IMR-90 (cell line): ENCODE measurements around the gene SPOCK3. TPM values are rescaled to one million over a fixed set of nuclear protein-coding genes. Genes with fewer than 3 reads are reported as not detected.

Experiments
- ATAC-seq: fragments of 200-7000 bp; cut with Tn5 transposase; 2 replicates; pipeline ENCODE4 v1.9.1; 2020; ENCODE audit warnings: low read depth, mild to moderate bottlenecking, moderate library complexity
- BruUV-seq: library from RNA; stranded (reverse); fragments of 400-500 nt; replicated peaks from 2 replicates; lab custom pipeline; 2021; lab: Mats Ljungman, UMichigan
- CTCF ChIA-PET: fragments of 300-600 bp; formaldehyde crosslinking; extraction: SDS; loops from one replicate; lab custom pipeline; 2021; ENCODE audit warnings: antibody characterized with exemption; lab: Yijun Ruan, JAX
- POLR2A ChIA-PET: fragments of 300-600 bp; sonication (Branson Sonifier 250); formaldehyde crosslinking; loops from one replicate; lab custom pipeline; 2022; ENCODE audit warnings: antibody characterized with exemption; ENCODE audit not compliant: unreplicated experiment; lab: Charles Lee
- DNase-seq: peaks from one replicate; pipeline ENCODE4 v3.0.0; 2013
- H2AFZ ChIP-seq: replicated peaks from 2 replicates; pipeline ENCODE3; 2013; ENCODE audit warnings: low read length, mild to moderate bottlenecking; ENCODE audit not compliant: poor library complexity
- H2AK5ac ChIP-seq: 2 replicates; pipeline ENCODE4 v1.6.1; 2013; ENCODE audit warnings: low read depth, low read length, inconsistent platforms
- H2AK9ac ChIP-seq: replicated peaks from 2 replicates; pipeline ENCODE3; 2013; ENCODE audit warnings: mild to moderate bottlenecking, low read depth, low read length, moderate library complexity; ENCODE audit not compliant: poor library complexity
- H2BK120ac ChIP-seq: 2 replicates; pipeline ENCODE4 v1.6.1; 2013; ENCODE audit warnings: low read depth, low read length, inconsistent platforms
- H2BK15ac ChIP-seq: 3 replicates; pipeline ENCODE4 v1.6.1; 2013; ENCODE audit warnings: low read depth, low read length, inconsistent platforms
- H2BK20ac ChIP-seq: 2 replicates; pipeline ENCODE4 v1.6.1; 2013; ENCODE audit warnings: low read depth, mild to moderate bottlenecking, inconsistent platforms, low read length, moderate library complexity
- H2BK5ac ChIP-seq: 2 replicates; pipeline ENCODE4 v1.6.1; 2013; ENCODE audit warnings: mild to moderate bottlenecking, low read depth, low read length, inconsistent platforms; ENCODE audit not compliant: poor library complexity, severe bottlenecking
- H3K14ac ChIP-seq: replicated peaks from 2 replicates; pipeline ENCODE4 v1.6.1; 2013; ENCODE audit warnings: low read depth, low read length, inconsistent platforms
- H3K18ac ChIP-seq: 2 replicates; pipeline ENCODE4 v1.6.1; 2013; ENCODE audit warnings: low read depth, low read length, control low read depth
- H3K23ac ChIP-seq: 2 replicates; pipeline ENCODE4 v1.6.1; 2013; ENCODE audit warnings: low read depth, low read length, inconsistent platforms
- H3K27ac ChIP-seq: 2 replicates; pipeline ENCODE4 v1.5.1; 2013; ENCODE audit warnings: mild to moderate bottlenecking, control low read depth, low read length; ENCODE audit not compliant: insufficient read depth
- H3K27me3 ChIP-seq: 2 replicates; pipeline ENCODE4 v1.6.1; 2013; ENCODE audit warnings: low read length; ENCODE audit not compliant: control insufficient read depth, insufficient read depth
- H3K36me3 ChIP-seq: 2 replicates; pipeline ENCODE4 v1.6.1; 2013; ENCODE audit warnings: low read length, mixed read lengths; ENCODE audit not compliant: control insufficient read depth, insufficient read depth
- H3K4ac ChIP-seq: 2 replicates; pipeline ENCODE4 v1.6.1; 2013; ENCODE audit warnings: low read depth, low read length, inconsistent platforms
- H3K4me1 ChIP-seq: 2 replicates; pipeline ENCODE4 v1.6.1; 2013; ENCODE audit warnings: low read length, mixed read lengths; ENCODE audit not compliant: control insufficient read depth, insufficient read depth
- H3K4me2 ChIP-seq: 2 replicates; pipeline ENCODE4 v1.6.1; 2013; ENCODE audit warnings: low read depth, mild to moderate bottlenecking, control low read depth, low read length, moderate library complexity
- H3K4me3 ChIP-seq: 2 replicates; pipeline ENCODE4 v1.5.1; 2013; ENCODE audit warnings: low read depth, mild to moderate bottlenecking, control low read depth, low read length, moderate library complexity; ENCODE audit not compliant: insufficient read depth
- H3K56ac ChIP-seq: 2 replicates; pipeline ENCODE4 v1.6.1; 2013; ENCODE audit warnings: low read length, inconsistent platforms; ENCODE audit not compliant: insufficient read depth; ENCODE audit errors: extremely low read depth
- H3K79me1 ChIP-seq, 2 experiments: 2 replicates each; pipeline ENCODE4 v1.6.1; 2013; ENCODE audit warnings: low read length in 2 of 2, inconsistent platforms in 1 of 2, low read depth in 1 of 2
- H3K9ac ChIP-seq: 2 replicates; pipeline ENCODE4 v1.6.1; 2013; ENCODE audit warnings: low read depth, low read length, control low read depth
- H3K9me1 ChIP-seq: 2 replicates; pipeline ENCODE4 v1.6.1; 2013; ENCODE audit warnings: low read length, inconsistent platforms; ENCODE audit not compliant: insufficient read depth
- H3K9me3 ChIP-seq: 2 replicates; pipeline ENCODE4 v1.6.1; 2013; ENCODE audit warnings: low read length; ENCODE audit not compliant: control insufficient read depth, insufficient read depth
- H4K20me1 ChIP-seq: 2 replicates; pipeline ENCODE4 v1.6.1; 2013; ENCODE audit warnings: low read length, inconsistent platforms; ENCODE audit not compliant: insufficient read depth
- H4K5ac ChIP-seq: 2 replicates; pipeline ENCODE4 v1.6.1; 2013; ENCODE audit warnings: mild to moderate bottlenecking, low read depth, low read length, control low read depth
- H4K8ac ChIP-seq, 2 experiments: 2 replicates each; pipeline ENCODE4 v1.6.1; 2013; ENCODE audit warnings: low read depth in 2 of 2, low read length in 2 of 2, control low read depth in 1 of 2, inconsistent platforms in 1 of 2
- H4K91ac ChIP-seq: 2 replicates; pipeline ENCODE4 v1.6.1; 2013; ENCODE audit warnings: low read depth, low read length, inconsistent platforms; ENCODE audit not compliant: insufficient read depth
- CEBPB ChIP-seq: IDR thresholded peaks from 2 replicates; pipeline ENCODE4 v1.6.1; 2012; ENCODE audit warnings: low read depth, low read length, improper control_type of control experiment
- SMC3 ChIP-seq: fragments of 150-350 bp; IDR thresholded peaks from 2 replicates; pipeline ENCODE4 v1.6.1; 2016; ENCODE audit warnings: low read depth, mild to moderate bottlenecking, antibody characterized with exemption, low read length, moderate library complexity
- WGBS, 2 experiments: methylation state at CpG; one replicate each; pipeline versions ENCODE4 v1.1.5 to v1.1.7; 2013; ENCODE audit warnings: missing lambda C conversion rate in 2 of 2; ENCODE audit not compliant: insufficient read length in 1 of 2; ENCODE audit errors: extremely low coverage in 2 of 2; 5-methylcytosine and 5-hydroxymethylcytosine counted together
- dilution Hi-C: fragments of 300-500 bp; cut with HindIII; formaldehyde crosslinking; loops from one replicate; pipeline ENCODE4 v1.14.3; 2018; ENCODE audit warnings: low sequenced_read_pairs; ENCODE audit not compliant: unreplicated experiment
- in situ Hi-C: fragments of 300-500 bp; cut with MboI; formaldehyde crosslinking; loops from 3 replicates; pipeline ENCODE4 v1.14.3; 2019; ENCODE audit warnings: low sequenced_read_pairs, inconsistent platforms, mixed read lengths
- intact Hi-C: fragments of 100-400 bp; cut with micrococcal nuclease; formaldehyde crosslinking; loops from 2 replicates; pipeline ENCODE4 v1.10.0; 2022
- polyA plus RNA-seq, 3 experiments: library from polyadenylated mRNA; depleted of rRNA; stranded (reverse); fragments of >200 nt; gene quantifications; 2 replicates each; pipeline ENCODE4 v1.2.3, GENCODE V29; 2012; ENCODE audit warnings: low replicate concordance in 1 of 3
- total RNA-seq: library from RNA; depleted of rRNA; stranded (reverse); fragments of >200 nt; gene quantifications from 2 replicates; pipeline ENCODE4 v1.2.3, GENCODE V29; 2012

The SPOCK3 gene
- total and polyA plus RNA-seq, 2 of the 4 experiments (the other 2 are of a cell fraction): not detected

DNA sequence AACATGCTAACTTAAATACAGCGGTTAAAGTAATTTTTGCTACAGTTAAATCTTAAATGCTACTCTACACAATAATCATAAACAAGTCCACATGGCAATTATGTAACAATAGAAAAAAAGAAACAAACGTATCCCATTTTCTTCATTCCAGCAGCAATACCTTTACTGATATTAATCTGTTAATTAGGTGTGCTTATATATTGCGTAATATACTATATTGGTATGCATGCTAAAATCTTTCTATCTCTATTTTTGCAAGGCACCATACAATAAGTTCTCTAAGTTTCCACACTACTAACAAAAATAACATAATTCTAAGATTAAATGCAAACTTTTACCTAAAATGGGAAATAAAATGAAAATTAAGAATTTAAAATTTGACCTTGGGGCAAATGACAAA is 500.6 kb downstream of the SPOCK3 start:
- H2BK15ac ChIP-seq: no peak overlapping the region
- no peak overlapping the region for H3K14ac ChIP-seq
- no peak overlapping the region for H3K4me2 ChIP-seq
- H2BK120ac ChIP-seq: no peak overlapping the region
- no peaks in the 10 kb centered on the region for H4K20me1 ChIP-seq
- ATAC-seq (no peak), DNase-seq (no peak)
- H3K18ac ChIP-seq: no peak overlapping the region
- H3K79me1 ChIP-seq: no peaks in the 10 kb centered on the region
- intact Hi-C loops: no loop called here
- no peak overlapping the region for H2BK5ac ChIP-seq
- no peak overlapping the region for H2AFZ ChIP-seq
- no peak overlapping the region for H3K56ac ChIP-seq
- H3K4me1 ChIP-seq: no peaks in the 10 kb centered on the region
- no TSS peak for BruUV-seq
- H3K36me3 ChIP-seq: no peaks in the 10 kb centered on the region
- ChIA-PET POLR2A (no interaction called here), CTCF (no interaction called here)
- H3K9me3 ChIP-seq: peaks cover 3% of the 10 kb centered on the region; the same call in 1 of the 2 replicates
- no peaks in the 10 kb centered on the region for H3K9me1 ChIP-seq
- peak; percentile 79 for TF ChIP-seq CEBPB
- TF ChIP-seq SMC3: no peak
- no CpG with 5 or more reads among the region's 3 CpGs for WGBS, 2 experiments
- H2AK5ac ChIP-seq: no peak overlapping the region
- no peaks in the 10 kb centered on the region for H3K27me3 ChIP-seq
- dilution Hi-C loops: no loop called here
- no peak overlapping the region for H3K4ac ChIP-seq
- H3K4me3 ChIP-seq: no peak overlapping the region
- no peak overlapping the region for H2AK9ac ChIP-seq
- no peak overlapping the region for H4K91ac ChIP-seq
- no peak overlapping the region for H3K27ac ChIP-seq
- no peak overlapping the region for H4K8ac ChIP-seq
- in situ Hi-C loops: no loop called here
- H3K23ac ChIP-seq: no peak overlapping the region
- no peak overlapping the region for H2BK20ac ChIP-seq
- no peak overlapping the region for H3K9ac ChIP-seq
- no peak overlapping the region for H4K5ac ChIP-seq
